ENCODE measurements around the gene TNP1. TPM values are rescaled to one million over a fixed set of nuclear protein-coding genes. Genes with fewer than 3 reads are reported as not detected.

The TNP1 gene
- total RNA-seq, 1 donor from 2014 or later: not detected

GRCh38 chr2:216820709-216821108 is 39.2 kb downstream of the TNP1 start:
- TF ChIP-seq, protein P1, sequence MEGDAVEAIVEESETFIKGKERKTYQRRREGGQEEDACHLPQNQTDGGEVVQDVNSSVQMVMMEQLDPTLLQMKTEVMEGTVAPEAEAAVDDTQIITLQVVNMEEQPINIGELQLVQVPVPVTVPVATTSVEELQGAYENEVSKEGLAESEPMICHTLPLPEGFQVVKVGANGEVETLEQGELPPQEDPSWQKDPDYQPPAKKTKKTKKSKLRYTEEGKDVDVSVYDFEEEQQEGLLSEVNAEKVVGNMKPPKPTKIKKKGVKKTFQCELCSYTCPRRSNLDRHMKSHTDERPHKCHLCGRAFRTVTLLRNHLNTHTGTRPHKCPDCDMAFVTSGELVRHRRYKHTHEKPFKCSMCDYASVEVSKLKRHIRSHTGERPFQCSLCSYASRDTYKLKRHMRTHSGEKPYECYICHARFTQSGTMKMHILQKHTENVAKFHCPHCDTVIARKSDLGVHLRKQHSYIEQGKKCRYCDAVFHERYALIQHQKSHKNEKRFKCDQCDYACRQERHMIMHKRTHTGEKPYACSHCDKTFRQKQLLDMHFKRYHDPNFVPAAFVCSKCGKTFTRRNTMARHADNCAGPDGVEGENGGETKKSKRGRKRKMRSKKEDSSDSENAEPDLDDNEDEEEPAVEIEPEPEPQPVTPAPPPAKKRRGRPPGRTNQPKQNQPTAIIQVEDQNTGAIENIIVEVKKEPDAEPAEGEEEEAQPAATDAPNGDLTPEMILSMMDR (IDR thresholded peaks at IDR 0.05; ENCODE audit: borderline replicate concordance): no peak
- peaks cover 6% of the 10 kb centered on the region for H3K4me1 ChIP-seq
- no peak for DNase-seq
- H3K9me3 ChIP-seq (replicated peaks): no peaks in the 10 kb centered on the region
- H3K27ac ChIP-seq (replicated peaks): no peak overlapping the region
- H3K36me3 ChIP-seq: no peaks in the 10 kb centered on the region
- H3K27me3 ChIP-seq (ENCODE audit: low read depth): no peaks in the 10 kb centered on the region
- intact Hi-C loops (cut with micrococcal nuclease): no loop called here
- H3K4me3 ChIP-seq: no peak overlapping the region

GRCh38 chr2:216819766-216820165 is 40.1 kb downstream of the TNP1 start:
- Histone ChIP-seq H3K27ac (replicated peaks) (no peak overlapping the region), H3K9me3 (replicated peaks) (no peaks in the 10 kb centered on the region), H3K4me3 (no peak overlapping the region), H3K36me3 (no peaks in the 10 kb centered on the region), H3K27me3 (ENCODE audit: low read depth) (no peaks in the 10 kb centered on the region), H3K4me1 (peaks cover 6% of the 10 kb centered on the region)
- intact Hi-C loops (cut with micrococcal nuclease): no loop called here
- TF ChIP-seq, protein P1 (IDR thresholded peaks at IDR 0.05; ENCODE audit: borderline replicate concordance): no peak
- no peak for DNase-seq

GRCh38 chr2:216819055-216819454 is 40.8 kb downstream of the TNP1 start:
- H3K9me3 ChIP-seq (replicated peaks): no peaks in the 10 kb centered on the region
- no peaks in the 10 kb centered on the region for H3K27me3 ChIP-seq (ENCODE audit: low read depth)
- H3K4me3 ChIP-seq: no peak overlapping the region
- peaks cover 6% of the 10 kb centered on the region for H3K4me1 ChIP-seq
- H3K27ac ChIP-seq (replicated peaks): no peak overlapping the region
- TF ChIP-seq, protein P1 (IDR thresholded peaks at IDR 0.05; ENCODE audit: borderline replicate concordance): no peak
- no peaks in the 10 kb centered on the region for H3K36me3 ChIP-seq
- intact Hi-C loops (cut with micrococcal nuclease): no loop called here
- no peak for DNase-seq

DNA sequence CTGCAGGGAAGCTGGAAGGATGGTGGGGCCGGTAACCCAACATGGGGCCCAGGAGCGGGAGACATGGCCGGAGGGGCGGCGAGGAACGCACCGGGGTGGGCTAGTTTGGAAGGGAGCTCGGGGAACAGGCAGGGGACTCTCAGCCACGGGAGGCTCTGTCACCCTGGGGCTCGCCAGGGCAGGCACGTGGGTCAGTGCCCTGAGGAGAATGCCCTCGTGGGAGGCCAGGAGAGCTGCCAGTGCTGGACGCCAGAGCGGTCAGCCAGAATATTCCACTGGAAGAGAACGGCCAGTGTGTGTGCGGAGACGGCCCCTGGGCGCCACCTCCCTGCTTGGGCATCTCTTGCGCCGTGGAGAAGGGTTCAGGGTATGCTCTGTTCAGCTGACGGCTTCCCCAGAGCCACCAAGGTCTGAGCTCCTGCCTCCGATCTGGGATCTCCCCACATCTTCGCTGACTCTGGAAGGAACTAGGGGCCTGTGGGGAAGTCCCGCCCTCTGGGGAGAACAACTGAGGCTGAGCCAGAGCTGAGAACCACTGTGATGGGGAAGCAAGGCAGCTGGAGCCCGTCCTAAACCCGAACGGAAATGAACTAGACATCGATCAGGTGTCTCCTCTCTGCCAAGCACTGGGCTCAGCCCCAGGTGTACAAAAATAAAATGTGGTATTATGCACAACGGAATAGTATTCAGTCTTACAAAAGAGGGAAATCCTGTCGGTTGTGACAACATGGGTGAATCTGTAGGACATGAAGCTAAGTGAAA is 49.3 kb downstream of the TNP1 start:
- Histone ChIP-seq H3K27me3 (ENCODE audit: low read depth) (no peaks in the 10 kb centered on the region), H3K4me3 (no peak overlapping the region), H3K9me3 (replicated peaks) (no peaks in the 10 kb centered on the region), H3K4me1 (peaks cover 12% of the 10 kb centered on the region), H3K36me3 (no peaks in the 10 kb centered on the region), H3K27ac (replicated peaks) (no peak overlapping the region)
- intact Hi-C loops (cut with micrococcal nuclease): no loop called here
- TF ChIP-seq, protein P1 (IDR thresholded peaks at IDR 0.05; ENCODE audit: borderline replicate concordance): no peak
- DNase-seq: no peak

Other genes with a start within 250 kb of the TNP1 start
- 136 TPM for gene IGFBP2, start 226.6 kb downstream of the TNP1 start, total RNA-seq
- gene IGFBP5, start 164.5 kb downstream of the TNP1 start, total RNA-seq: 138 TPM